Loucy (cell line): ENCODE results near the gene PCGF6.

ENCODE experiments used
- H2AFZ ChIP-seq: fragments of 200-600 bp; sonication (generic); 2 replicates; pipeline ENCODE4 v1.6.0; 2016; ENCODE audit warnings: antibody characterized with exemption, mild to moderate bottlenecking, low read length, moderate library complexity
- H3F3A ChIP-seq: fragments of 200-600 bp; 2 replicates; pipeline ENCODE4 v1.6.0; 2016; ENCODE audit warnings: antibody characterized with exemption, low read depth, mild to moderate bottlenecking
- H3K27me3 ChIP-seq: fragments of 200-600 bp; sonication (generic); 2 replicates; pipeline ENCODE4 v1.6.1; 2014; ENCODE audit warnings: low read length, mild to moderate bottlenecking; ENCODE audit not compliant: insufficient read depth, poor library complexity, severe bottlenecking
- H3K36me3 ChIP-seq: fragments of 200-600 bp; sonication (generic); 2 replicates; pipeline ENCODE4 v1.6.1; 2016; ENCODE audit warnings: low read length; ENCODE audit not compliant: insufficient read depth
- H3K4me1 ChIP-seq: fragments of 200-600 bp; sonication (generic); 2 replicates; pipeline ENCODE4 v1.5.1; 2014; ENCODE audit warnings: low read length, mild to moderate bottlenecking; ENCODE audit not compliant: insufficient read depth, poor library complexity, severe bottlenecking
- H3K4me2 ChIP-seq: fragments of 200-600 bp; sonication (generic); 2 replicates; pipeline ENCODE4 v1.6.0; 2014; ENCODE audit warnings: antibody characterized with exemption, low read length, low read depth, mild to moderate bottlenecking; ENCODE audit not compliant: poor library complexity, severe bottlenecking
- H3K4me3 ChIP-seq: fragments of 200-600 bp; sonication (generic); 2 replicates; pipeline ENCODE4 v1.5.1; 2014; ENCODE audit warnings: low read length, mild to moderate bottlenecking, mixed read lengths; ENCODE audit not compliant: poor library complexity, severe bottlenecking
- H3K79me2 ChIP-seq: fragments of 200-600 bp; sonication (generic); 2 replicates; pipeline ENCODE4 v1.6.1; 2014; ENCODE audit warnings: low read length; ENCODE audit not compliant: insufficient read depth
- H3K9ac ChIP-seq: fragments of 200-600 bp; sonication (generic); 2 replicates; pipeline ENCODE4 v1.6.0; 2014; ENCODE audit warnings: mild to moderate bottlenecking, low read depth, low read length, moderate library complexity; ENCODE audit not compliant: poor library complexity, severe bottlenecking
- H3K9me2 ChIP-seq: fragments of 200-600 bp; sonication (generic); replicated peaks from 2 replicates; pipeline ENCODE4 v1.6.1; 2016; ENCODE audit warnings: low read depth, low read length, mixed read lengths
- H3K9me3 ChIP-seq: fragments of 200-600 bp; sonication (generic); 2 replicates; pipeline ENCODE4 v1.6.1; 2014; ENCODE audit warnings: mild to moderate bottlenecking, antibody characterized with exemption, low read length, low read depth; ENCODE audit not compliant: insufficient read depth
- H4K20me1 ChIP-seq: fragments of 200-600 bp; sonication (generic); 2 replicates; pipeline ENCODE4 v1.6.0; 2014; ENCODE audit warnings: antibody characterized with exemption, low read length, mild to moderate bottlenecking; ENCODE audit not compliant: insufficient read depth, poor library complexity, severe bottlenecking
- CTCF ChIP-seq: fragments of 200-600 bp; sonication (generic); conservative IDR thresholded peaks from 2 replicates; pipeline ENCODE4 v1.5.1; 2014; ENCODE audit warnings: mild to moderate bottlenecking, antibody characterized with exemption, low read length
- EZH2phosphoT487 ChIP-seq: fragments of 200-600 bp; IDR thresholded peaks from 2 replicates; pipeline ENCODE4 v1.6.1; 2018; ENCODE audit warnings: antibody characterized with exemption, mild to moderate bottlenecking, moderate library complexity, borderline replicate concordance

Gene PCGF6

GRCh38 chr10:103307594-103307993 lies 43.3 kb downstream of the PCGF6 start:
- H2AFZ ChIP-seq, result no peak overlapping the region
- H3K36me3 ChIP-seq, result peaks cover 61% of the 10 kb centered on the region; the same call in 1 of the 2 replicates
- no peaks in the 10 kb centered on the region for H3K79me2 ChIP-seq
- H3F3A ChIP-seq, result no peaks in the 10 kb centered on the region
- TF ChIP-seq CTCF (no peak), EZH2phosphoT487 (no peak)
- no peaks in the 10 kb centered on the region for H3K9me3 ChIP-seq
- H3K4me3 ChIP-seq, result no peak overlapping the region
- H3K4me2 ChIP-seq, result no peak overlapping the region
- no peaks in the 10 kb centered on the region for H4K20me1 ChIP-seq
- H3K9me2 ChIP-seq, result no peaks in the 10 kb centered on the region
- H3K4me1 ChIP-seq, result no peaks in the 10 kb centered on the region
- H3K27me3 ChIP-seq, result no peaks in the 10 kb centered on the region
- no peak overlapping the region for H3K9ac ChIP-seq

- H3K4me2 ChIP-seq, result no peak overlapping the region
- no peaks in the 10 kb centered on the region for H3K27me3 ChIP-seq
Measured at GRCh38 chr10:103295374-103296015, 55.4 kb downstream of the PCGF6 start.

GRCh38 chr10:103291588-103291987 lies 59.4 kb downstream of the PCGF6 start:
- no peak overlapping the region for H3K4me3 ChIP-seq
- no peaks in the 10 kb centered on the region for H3K9me2 ChIP-seq
- H3K4me2 ChIP-seq, result no peak overlapping the region
- no peaks in the 10 kb centered on the region for H3K27me3 ChIP-seq
- H3F3A ChIP-seq, result no peaks in the 10 kb centered on the region
- no peak overlapping the region for H3K9ac ChIP-seq
- no peaks in the 10 kb centered on the region for H4K20me1 ChIP-seq
- no peaks in the 10 kb centered on the region for H3K36me3 ChIP-seq
- no peaks in the 10 kb centered on the region for H3K79me2 ChIP-seq
- no peak overlapping the region for H2AFZ ChIP-seq
- TF ChIP-seq EZH2phosphoT487 (no peak), CTCF (no peak)
- no peaks in the 10 kb centered on the region for H3K9me3 ChIP-seq
- no peaks in the 10 kb centered on the region for H3K4me1 ChIP-seq

More at GRCh38 chr10:103295374-103296015, 55.4 kb downstream of the PCGF6 start:
- Histone ChIP-seq H3K9me2 (no peaks in the 10 kb centered on the region), H3K79me2 (no peaks in the 10 kb centered on the region), H3F3A (no peaks in the 10 kb centered on the region), H3K9me3 (no peaks in the 10 kb centered on the region), H3K4me1 (no peaks in the 10 kb centered on the region), H2AFZ (no peak overlapping the region), H4K20me1 (no peaks in the 10 kb centered on the region), H3K4me3 (no peak overlapping the region), H3K36me3 (no peaks in the 10 kb centered on the region), H3K9ac (no peak overlapping the region)
- TF ChIP-seq CTCF (no peak), EZH2phosphoT487 (no peak)
